HepG2 (cell line): ENCODE data around the gene COX4I2. TPM values are rescaled to one million over a fixed set of nuclear protein-coding genes. Genes with fewer than 3 reads are reported as not detected.

ENCODE experiments used
- ATAD3A ChIP-seq: sonication (generic); formaldehyde crosslinking; IDR thresholded peaks from 2 replicates; pipeline ENCODE4 v1.4.0; 2020; ENCODE audit warnings: missing genetic modification reagents
- CREM ChIP-seq, 2 experiments: sonication (generic) in 1 of 2; formaldehyde crosslinking in 1 of 2; IDR thresholded peaks; 2 replicates each; pipeline versions ENCODE4 v1.4.0 to v1.6.1; 2016 to 2020; ENCODE audit warnings: antibody characterized with exemption in 1 of 2, mild to moderate bottlenecking in 1 of 2, missing genetic modification reagents in 1 of 2
- FOXC1 ChIP-seq: sonication (generic); formaldehyde crosslinking; IDR thresholded peaks from 2 replicates; pipeline ENCODE4 v1.8.0; 2022; ENCODE audit warnings: mild to moderate bottlenecking, missing genetic modification reagents, borderline replicate concordance
- HDAC1 ChIP-seq: sonication (generic); formaldehyde crosslinking; IDR thresholded peaks from 2 replicates; pipeline ENCODE4 v1.5.1; 2020; ENCODE audit warnings: mild to moderate bottlenecking, missing genetic modification reagents
- NFATC3 ChIP-seq: sonication (generic); formaldehyde crosslinking; IDR thresholded peaks from 2 replicates; pipeline ENCODE4 v1.5.1; 2020; ENCODE audit warnings: mild to moderate bottlenecking, missing genetic modification reagents
- NRL ChIP-seq: sonication (generic); formaldehyde crosslinking; IDR thresholded peaks from 2 replicates; pipeline ENCODE4 v1.5.0; 2020; ENCODE audit warnings: missing genetic modification reagents, mild to moderate bottlenecking, moderate library complexity, borderline replicate concordance
- SRSF1 ChIP-seq: fragments of 200-400 bp; formaldehyde crosslinking; optimal IDR thresholded peaks from 2 replicates; pipeline ENCODE3; 2017; ENCODE audit warnings: mild to moderate bottlenecking, low read depth, low read length, moderate library complexity
- ZKSCAN1 ChIP-seq: fragments of 150-350 bp; IDR thresholded peaks from 2 replicates; pipeline ENCODE4 v1.6.1; 2014; ENCODE audit warnings: low read length
- ZNF136 ChIP-seq: sonication (generic); formaldehyde crosslinking; IDR thresholded peaks from 2 replicates; pipeline ENCODE4 v1.8.1; 2022; ENCODE audit warnings: low read depth, mild to moderate bottlenecking, moderate library complexity, missing genetic modification reagents
- ZNF451 ChIP-seq: sonication (generic); formaldehyde crosslinking; IDR thresholded peaks from 2 replicates; pipeline ENCODE4 v1.5.0; 2020; ENCODE audit warnings: mild to moderate bottlenecking, missing genetic modification reagents
- ZNF772 ChIP-seq: sonication (generic); formaldehyde crosslinking; IDR thresholded peaks from 2 replicates; pipeline ENCODE4 v1.5.0; 2020; ENCODE audit warnings: mild to moderate bottlenecking, missing genetic modification reagents
- ZNF816 ChIP-seq: sonication (generic); formaldehyde crosslinking; IDR thresholded peaks from 2 replicates; pipeline ENCODE4 v1.8.0; 2022; ENCODE audit warnings: missing genetic modification reagents, mild to moderate bottlenecking, borderline replicate concordance
- polyA plus RNA-seq, 8 experiments: library from polyadenylated mRNA; depleted of rRNA in 3 of 8; stranded (reverse) in 7 of 8; unstranded in 1 of 8; fragments of >200 nt; fragmentation: Illumina TruSeq in 4 of 8; extraction: Trizol in 4 of 8; gene quantifications; 2 replicates each; pipeline versions ENCODE4 v1.2.1 to v1.2.3, GENCODE V29; 2011 to 2016; ENCODE audit warnings: low read depth in 4 of 8, missing spikeins in 1 of 8, mixed read lengths in 1 of 8; ENCODE audit not compliant: insufficient read depth in 1 of 8
- total RNA-seq, 5 experiments: library from RNA; depleted of rRNA; stranded (reverse); fragments of >200 nt; fragmentation: Illumina TruSeq; extraction: Trizol; gene quantifications; 2 replicates each; pipeline ENCODE4 v1.2.3, GENCODE V29; 2016; ENCODE audit warnings: low read depth in 1 of 5
- TF ChIP-seq, protein P1 (sequence below): sonication (generic); formaldehyde crosslinking; IDR thresholded peaks from 2 replicates; pipeline ENCODE4 v1.5.0; 2020; ENCODE audit warnings: missing genetic modification reagents
- TF ChIP-seq, protein P2 (sequence below): sonication (generic); formaldehyde crosslinking; IDR thresholded peaks from 2 replicates; pipeline ENCODE4 v1.4.0; 2020; ENCODE audit warnings: mild to moderate bottlenecking, missing genetic modification reagents
- TF ChIP-seq, protein P3 (sequence below): sonication (generic); formaldehyde crosslinking; IDR thresholded peaks from 2 replicates; pipeline ENCODE4 v1.4.0; 2020; ENCODE audit warnings: missing genetic modification reagents, low read depth, mild to moderate bottlenecking, borderline replicate concordance
- TF ChIP-seq, protein P4 (sequence below): IDR thresholded peaks from 2 replicates; pipeline ENCODE4 v1.6.1; 2016; ENCODE audit warnings: missing biosample characterization, missing genetic modification reagents, low read depth
- TF ChIP-seq, protein P5 (sequence below): sonication (generic); formaldehyde crosslinking; IDR thresholded peaks from 2 replicates; pipeline ENCODE4 v1.5.1; 2020; ENCODE audit warnings: missing genetic modification reagents, mild to moderate bottlenecking, borderline replicate concordance
- TF ChIP-seq, protein P6 (sequence below): sonication (generic); formaldehyde crosslinking; IDR thresholded peaks from 2 replicates; pipeline ENCODE4 v1.8.0; 2022; ENCODE audit warnings: mild to moderate bottlenecking, missing genetic modification reagents

COX4I2 gene
- total and polyA plus RNA-seq, 2 of the 13 experiments (the other 11 are each of a cell fraction or from before 2014, with no cell fraction given), result 1.1 TPM; not detected in 1

DNA sequence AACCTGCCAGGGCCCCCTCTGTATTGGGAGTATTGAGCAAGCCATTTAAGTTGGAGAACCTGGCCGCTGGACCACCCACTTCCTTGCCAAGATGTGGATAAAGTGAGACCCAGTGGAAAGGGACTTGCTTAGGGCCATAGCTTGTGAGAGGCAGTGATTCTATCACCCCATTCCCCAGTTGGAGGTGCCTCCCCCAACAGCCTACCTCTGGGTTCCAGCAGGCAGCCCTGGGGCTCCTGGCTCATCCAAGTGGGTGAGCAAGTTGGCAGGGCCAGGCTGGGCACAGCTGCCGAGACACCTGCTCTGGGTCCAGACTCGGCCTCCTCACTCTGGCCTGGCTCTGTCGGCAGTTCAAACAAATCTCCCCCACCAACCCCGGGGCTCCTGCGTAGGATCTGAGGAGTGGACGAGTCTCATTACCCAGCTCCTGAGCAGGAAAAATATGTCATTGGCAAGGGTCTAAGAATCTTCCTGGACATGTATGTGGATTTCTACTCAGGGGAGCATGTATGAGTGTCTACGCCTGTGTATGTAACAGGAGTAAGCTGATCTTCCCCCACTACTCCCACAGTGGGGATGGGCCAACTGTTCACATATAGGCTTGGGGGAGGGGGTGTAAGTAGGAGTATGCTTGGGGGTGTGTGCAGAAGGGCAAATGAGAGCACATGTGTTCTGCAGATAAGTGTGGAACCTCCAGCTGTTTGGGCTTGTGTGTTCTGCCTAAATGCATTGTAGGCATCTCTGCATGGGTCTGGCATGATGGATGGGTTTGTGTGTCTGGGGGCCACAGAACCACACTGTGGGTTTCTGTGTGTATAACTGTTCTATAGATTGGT is 30.7 kb upstream of the COX4I2 start (continued):
- TF ChIP-seq ZNF816 (CRISPR knock-in tag), result peak; percentile 84; the same call in 1 of the 2 replicates
- TF ChIP-seq ATAD3A (CRISPR knock-in tag), result 0 out of 2 replicates have a peak, but pooled peaks have one; percentile 80
- peak; percentile 95 for TF ChIP-seq ZNF772 (CRISPR knock-in tag)
- TF ChIP-seq HDAC1 (CRISPR knock-in tag), result peak; percentile 80
- peak; percentile 43 for TF ChIP-seq SRSF1
- TF ChIP-seq, protein P1, sequence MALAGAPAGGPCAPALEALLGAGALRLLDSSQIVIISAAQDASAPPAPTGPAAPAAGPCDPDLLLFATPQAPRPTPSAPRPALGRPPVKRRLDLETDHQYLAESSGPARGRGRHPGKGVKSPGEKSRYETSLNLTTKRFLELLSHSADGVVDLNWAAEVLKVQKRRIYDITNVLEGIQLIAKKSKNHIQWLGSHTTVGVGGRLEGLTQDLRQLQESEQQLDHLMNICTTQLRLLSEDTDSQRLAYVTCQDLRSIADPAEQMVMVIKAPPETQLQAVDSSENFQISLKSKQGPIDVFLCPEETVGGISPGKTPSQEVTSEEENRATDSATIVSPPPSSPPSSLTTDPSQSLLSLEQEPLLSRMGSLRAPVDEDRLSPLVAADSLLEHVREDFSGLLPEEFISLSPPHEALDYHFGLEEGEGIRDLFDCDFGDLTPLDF (CRISPR knock-in tag), result 0 out of 2 replicates have a peak, but pooled peaks have one; percentile 51
- TF ChIP-seq, protein P2, sequence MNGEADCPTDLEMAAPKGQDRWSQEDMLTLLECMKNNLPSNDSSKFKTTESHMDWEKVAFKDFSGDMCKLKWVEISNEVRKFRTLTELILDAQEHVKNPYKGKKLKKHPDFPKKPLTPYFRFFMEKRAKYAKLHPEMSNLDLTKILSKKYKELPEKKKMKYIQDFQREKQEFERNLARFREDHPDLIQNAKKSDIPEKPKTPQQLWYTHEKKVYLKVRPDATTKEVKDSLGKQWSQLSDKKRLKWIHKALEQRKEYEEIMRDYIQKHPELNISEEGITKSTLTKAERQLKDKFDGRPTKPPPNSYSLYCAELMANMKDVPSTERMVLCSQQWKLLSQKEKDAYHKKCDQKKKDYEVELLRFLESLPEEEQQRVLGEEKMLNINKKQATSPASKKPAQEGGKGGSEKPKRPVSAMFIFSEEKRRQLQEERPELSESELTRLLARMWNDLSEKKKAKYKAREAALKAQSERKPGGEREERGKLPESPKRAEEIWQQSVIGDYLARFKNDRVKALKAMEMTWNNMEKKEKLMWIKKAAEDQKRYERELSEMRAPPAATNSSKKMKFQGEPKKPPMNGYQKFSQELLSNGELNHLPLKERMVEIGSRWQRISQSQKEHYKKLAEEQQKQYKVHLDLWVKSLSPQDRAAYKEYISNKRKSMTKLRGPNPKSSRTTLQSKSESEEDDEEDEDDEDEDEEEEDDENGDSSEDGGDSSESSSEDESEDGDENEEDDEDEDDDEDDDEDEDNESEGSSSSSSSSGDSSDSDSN (CRISPR knock-in tag), result peak; percentile 80
- TF ChIP-seq NRL, result peak; percentile 92
- no peak; the same call in none of the 2 replicates for TF ChIP-seq CREM (IDR thresholded peaks at IDR 0.05)
- TF ChIP-seq CREM (CRISPR knock-in tag; IDR thresholded peaks at IDR 0.05), result no peak
- TF ChIP-seq, protein P3, sequence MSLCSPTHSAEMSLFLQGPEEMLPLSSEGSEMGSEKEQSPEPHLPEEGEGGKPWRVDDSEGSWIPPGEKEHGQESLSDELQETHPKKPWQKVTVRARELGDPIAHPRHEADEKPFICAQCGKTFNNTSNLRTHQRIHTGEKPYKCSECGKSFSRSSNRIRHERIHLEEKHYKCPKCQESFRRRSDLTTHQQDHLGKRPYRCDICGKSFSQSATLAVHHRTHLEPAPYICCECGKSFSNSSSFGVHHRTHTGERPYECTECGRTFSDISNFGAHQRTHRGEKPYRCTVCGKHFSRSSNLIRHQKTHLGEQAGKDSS (CRISPR knock-in tag), result peak; percentile 84; the same call in 1 of the 2 replicates
- TF ChIP-seq, protein P4, sequence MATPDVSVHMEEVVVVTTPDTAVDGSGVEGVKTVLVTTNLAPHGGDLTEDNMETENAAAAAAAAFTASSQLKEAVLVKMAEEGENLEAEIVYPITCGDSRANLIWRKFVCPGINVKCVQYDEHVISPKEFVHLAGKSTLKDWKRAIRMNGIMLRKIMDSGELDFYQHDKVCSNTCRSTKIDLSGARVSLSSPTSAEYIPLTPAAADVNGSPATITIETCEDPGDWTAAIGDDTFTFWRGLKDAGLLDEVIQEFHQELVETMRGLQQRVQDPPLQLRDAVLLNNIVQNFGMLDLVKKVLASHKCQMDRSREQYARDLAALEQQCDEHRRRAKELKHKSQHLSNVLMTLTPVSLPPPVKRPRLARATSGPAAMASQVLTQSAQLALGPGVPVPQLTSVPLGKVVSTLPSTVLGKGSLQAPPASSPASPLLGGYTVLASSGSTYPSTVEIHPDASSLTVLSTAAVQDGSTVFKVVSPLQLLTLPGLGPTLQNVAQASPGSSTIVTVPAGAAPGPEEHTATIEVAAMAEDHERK, result no peak
- TF ChIP-seq ZKSCAN1, result peak; percentile 59; the same call in 1 of the 2 replicates
- 0 out of 2 replicates have a peak, but pooled peaks have one; percentile 2 for TF ChIP-seq NFATC3 (CRISPR knock-in tag)
- TF ChIP-seq FOXC1 (CRISPR knock-in tag), result peak; percentile 29; the same call in 1 of the 2 replicates
- TF ChIP-seq ZNF451 (CRISPR knock-in tag), result peak; percentile 30
- TF ChIP-seq, protein P5, sequence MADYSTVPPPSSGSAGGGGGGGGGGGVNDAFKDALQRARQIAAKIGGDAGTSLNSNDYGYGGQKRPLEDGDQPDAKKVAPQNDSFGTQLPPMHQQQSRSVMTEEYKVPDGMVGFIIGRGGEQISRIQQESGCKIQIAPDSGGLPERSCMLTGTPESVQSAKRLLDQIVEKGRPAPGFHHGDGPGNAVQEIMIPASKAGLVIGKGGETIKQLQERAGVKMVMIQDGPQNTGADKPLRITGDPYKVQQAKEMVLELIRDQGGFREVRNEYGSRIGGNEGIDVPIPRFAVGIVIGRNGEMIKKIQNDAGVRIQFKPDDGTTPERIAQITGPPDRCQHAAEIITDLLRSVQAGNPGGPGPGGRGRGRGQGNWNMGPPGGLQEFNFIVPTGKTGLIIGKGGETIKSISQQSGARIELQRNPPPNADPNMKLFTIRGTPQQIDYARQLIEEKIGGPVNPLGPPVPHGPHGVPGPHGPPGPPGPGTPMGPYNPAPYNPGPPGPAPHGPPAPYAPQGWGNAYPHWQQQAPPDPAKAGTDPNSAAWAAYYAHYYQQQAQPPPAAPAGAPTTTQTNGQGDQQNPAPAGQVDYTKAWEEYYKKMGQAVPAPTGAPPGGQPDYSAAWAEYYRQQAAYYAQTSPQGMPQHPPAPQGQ, result peak; percentile 64; the same call in 1 of the 2 replicates
- TF ChIP-seq, protein P6, sequence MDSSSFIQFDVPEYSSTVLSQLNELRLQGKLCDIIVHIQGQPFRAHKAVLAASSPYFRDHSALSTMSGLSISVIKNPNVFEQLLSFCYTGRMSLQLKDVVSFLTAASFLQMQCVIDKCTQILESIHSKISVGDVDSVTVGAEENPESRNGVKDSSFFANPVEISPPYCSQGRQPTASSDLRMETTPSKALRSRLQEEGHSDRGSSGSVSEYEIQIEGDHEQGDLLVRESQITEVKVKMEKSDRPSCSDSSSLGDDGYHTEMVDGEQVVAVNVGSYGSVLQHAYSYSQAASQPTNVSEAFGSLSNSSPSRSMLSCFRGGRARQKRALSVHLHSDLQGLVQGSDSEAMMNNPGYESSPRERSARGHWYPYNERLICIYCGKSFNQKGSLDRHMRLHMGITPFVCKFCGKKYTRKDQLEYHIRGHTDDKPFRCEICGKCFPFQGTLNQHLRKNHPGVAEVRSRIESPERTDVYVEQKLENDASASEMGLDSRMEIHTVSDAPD (CRISPR knock-in tag), result peak; percentile 65; the same call in 1 of the 2 replicates
- TF ChIP-seq ZNF136 (CRISPR knock-in tag), result no peak
